Uterus (tissue), 2 donors: ENCODE results near the gene DDX43.

Experiments used
- POLR2A ChIP-seq, 2 donors: fragments of 450-650 bp; IDR thresholded peaks; one replicate each; pipeline ENCODE4 v1.6.1; 2016; ENCODE audit warnings: antibody characterized with exemption in 2 of 2, mild to moderate bottlenecking in 1 of 2, moderate library complexity in 1 of 2
- TF ChIP-seq, protein P1 (sequence below), 4 experiments: fragments of 200-600 bp in 2 of 4; fragments of 450-650 bp in 2 of 4; sonication (generic) in 2 of 4; IDR thresholded peaks; one replicate each; pipeline ENCODE4 v1.5.1; 2016 to 2019; ENCODE audit warnings: antibody characterized with exemption in 4 of 4, mild to moderate bottlenecking in 2 of 4, moderate library complexity in 1 of 4

DNA sequence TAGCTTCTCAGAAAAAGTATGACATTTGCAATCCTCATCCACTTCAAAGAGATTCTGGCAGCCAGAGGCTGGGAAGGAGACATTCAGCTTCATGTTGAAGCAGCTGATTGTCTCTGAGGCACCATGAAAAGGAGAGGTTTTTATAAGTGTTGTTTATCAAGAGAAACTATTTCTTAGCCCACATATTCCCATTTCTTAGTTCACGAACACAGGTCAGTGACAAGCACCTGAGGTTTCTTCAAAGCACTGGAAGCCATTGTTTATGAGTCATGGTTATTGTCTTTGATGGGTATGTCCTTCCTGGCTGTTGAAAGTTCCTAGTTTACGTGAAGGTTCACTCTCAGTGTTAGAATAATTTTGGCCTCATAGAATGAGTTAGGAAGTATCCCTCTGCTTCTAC, 3.0 kb upstream of the DDX43 start:
- TF ChIP-seq, protein P1, sequence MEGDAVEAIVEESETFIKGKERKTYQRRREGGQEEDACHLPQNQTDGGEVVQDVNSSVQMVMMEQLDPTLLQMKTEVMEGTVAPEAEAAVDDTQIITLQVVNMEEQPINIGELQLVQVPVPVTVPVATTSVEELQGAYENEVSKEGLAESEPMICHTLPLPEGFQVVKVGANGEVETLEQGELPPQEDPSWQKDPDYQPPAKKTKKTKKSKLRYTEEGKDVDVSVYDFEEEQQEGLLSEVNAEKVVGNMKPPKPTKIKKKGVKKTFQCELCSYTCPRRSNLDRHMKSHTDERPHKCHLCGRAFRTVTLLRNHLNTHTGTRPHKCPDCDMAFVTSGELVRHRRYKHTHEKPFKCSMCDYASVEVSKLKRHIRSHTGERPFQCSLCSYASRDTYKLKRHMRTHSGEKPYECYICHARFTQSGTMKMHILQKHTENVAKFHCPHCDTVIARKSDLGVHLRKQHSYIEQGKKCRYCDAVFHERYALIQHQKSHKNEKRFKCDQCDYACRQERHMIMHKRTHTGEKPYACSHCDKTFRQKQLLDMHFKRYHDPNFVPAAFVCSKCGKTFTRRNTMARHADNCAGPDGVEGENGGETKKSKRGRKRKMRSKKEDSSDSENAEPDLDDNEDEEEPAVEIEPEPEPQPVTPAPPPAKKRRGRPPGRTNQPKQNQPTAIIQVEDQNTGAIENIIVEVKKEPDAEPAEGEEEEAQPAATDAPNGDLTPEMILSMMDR (IDR thresholded peaks at IDR 0.05), result no peak
- TF ChIP-seq POLR2A (IDR thresholded peaks at IDR 0.05), result no peak
